PC-3 (cell line): ENCODE results near the gene RFX1. TPM values are rescaled to one million over a fixed set of nuclear protein-coding genes. Genes with fewer than 3 reads are reported as not detected.

Source experiments
- ATAC-seq: fragments of 200-7000 bp; cut with Tn5 transposase; 2 replicates; pipeline ENCODE4 v1.9.1; 2020; ENCODE audit warnings: mild to moderate bottlenecking, moderate library complexity
- BruUV-seq: library from RNA; stranded (reverse); fragments of 400-500 nt; replicated peaks from 2 replicates; lab custom pipeline; 2021; lab: Mats Ljungman, UMichigan
- CTCF ChIA-PET: fragments of 300-600 bp; sonication (Branson Sonifier 250); formaldehyde crosslinking; loops from one replicate; lab custom pipeline; 2022; ENCODE audit warnings: antibody characterized with exemption; lab: Charles Lee
- POLR2A ChIA-PET: fragments of 300-600 bp; sonication (Branson Sonifier 250); formaldehyde crosslinking; loops from one replicate; lab custom pipeline; 2022; ENCODE audit warnings: antibody characterized with exemption; ENCODE audit not compliant: unreplicated experiment; lab: Charles Lee
- DNase-seq: peaks from one replicate; pipeline ENCODE4 v3.0.0-alpha.2; 2015
- H2AFZ ChIP-seq: fragments of 300-600 bp; sonication (generic); 2 replicates; pipeline ENCODE4 v1.6.0; 2016; ENCODE audit warnings: antibody characterized with exemption, low read length
- H3F3A ChIP-seq: fragments of 300-600 bp; sonication (generic); one replicate; pipeline ENCODE4 v1.6.0; 2017; ENCODE audit warnings: antibody characterized with exemption, low read length, control low read depth, mild to moderate bottlenecking; ENCODE audit not compliant: unreplicated experiment
- H3K27ac ChIP-seq: fragments of 300-600 bp; sonication (generic); 2 replicates; pipeline ENCODE4 v1.5.1; 2016; ENCODE audit warnings: mild to moderate bottlenecking, low read length
- H3K27me3 ChIP-seq: fragments of 300-600 bp; sonication (generic); 2 replicates; pipeline ENCODE4 v1.6.1; 2016; ENCODE audit warnings: low read length, mixed read lengths
- H3K36me3 ChIP-seq: fragments of 300-600 bp; sonication (generic); 2 replicates; pipeline ENCODE4 v1.6.1; 2016; ENCODE audit warnings: low read depth, mixed run types, low read length, mixed read lengths
- H3K4me1 ChIP-seq: fragments of 300-600 bp; sonication (generic); 2 replicates; pipeline ENCODE4 v1.5.1; 2016; ENCODE audit warnings: low read length; ENCODE audit not compliant: insufficient read depth
- H3K4me2 ChIP-seq: fragments of 300-600 bp; sonication (generic); 2 replicates; pipeline ENCODE4 v1.6.0; 2016; ENCODE audit warnings: low read length
- H3K4me3 ChIP-seq: fragments of 300-600 bp; sonication (generic); 2 replicates; pipeline ENCODE4 v1.5.1; 2016; ENCODE audit warnings: mild to moderate bottlenecking, low read length, mixed read lengths
- H3K79me2 ChIP-seq: fragments of 300-600 bp; sonication (generic); 2 replicates; pipeline ENCODE4 v1.6.1; 2017; ENCODE audit warnings: low read length, mixed read lengths
- H3K9ac ChIP-seq: fragments of 300-600 bp; sonication (generic); 2 replicates; pipeline ENCODE4 v1.6.0; 2016; ENCODE audit warnings: mild to moderate bottlenecking, low read length
- H3K9me2 ChIP-seq: fragments of 300-600 bp; sonication (generic); replicated peaks from 2 replicates; pipeline ENCODE4 v1.6.1; 2016; ENCODE audit warnings: mixed run types, low read length, mixed read lengths
- H3K9me3 ChIP-seq: fragments of 300-600 bp; sonication (generic); 2 replicates; pipeline ENCODE4 v1.6.1; 2016; ENCODE audit warnings: low read length, mixed read lengths
- H4K20me1 ChIP-seq: fragments of 300-600 bp; sonication (generic); 2 replicates; pipeline ENCODE4 v1.6.1; 2016; ENCODE audit warnings: low read length, mixed read lengths
- CTCF ChIP-seq: fragments of 300-600 bp; sonication (generic); conservative IDR thresholded peaks from 2 replicates; pipeline ENCODE4 v1.5.1; 2017; ENCODE audit warnings: antibody characterized with exemption, low read depth, mild to moderate bottlenecking, low read length
- EZH2 ChIP-seq: fragments of 300-600 bp; sonication (generic); IDR thresholded peaks from one replicate; pipeline ENCODE4 v1.6.1; 2017; ENCODE audit warnings: antibody characterized with exemption, mild to moderate bottlenecking, low read length; ENCODE audit not compliant: unreplicated experiment
- EZH2phosphoT487 ChIP-seq: fragments of 300-600 bp; sonication (generic); IDR thresholded peaks from 2 replicates; pipeline ENCODE4 v1.6.1; 2018; ENCODE audit warnings: mild to moderate bottlenecking, antibody characterized with exemption, low read length, borderline replicate concordance
- intact Hi-C: fragments of 100-400 bp; cut with micrococcal nuclease; formaldehyde crosslinking; loops from 2 replicates; pipeline ENCODE4 v1.9.0; 2023
- total RNA-seq: library from RNA; depleted of rRNA; stranded (reverse); fragments of >200 nt; gene quantifications from 2 replicates; pipeline ENCODE4 v1.2.3, GENCODE V29; 2014

Gene RFX1
- total RNA-seq, 1 experiment from 2014 or later: 7.5 TPM

- Histone ChIP-seq H2AFZ (no peak overlapping the region), H3K4me1 (no peaks in the 10 kb centered on the region), H3K79me2 (no peaks in the 10 kb centered on the region), H3K9me3 (no peaks in the 10 kb centered on the region), H3K27ac (no peak overlapping the region), H3K4me2 (no peak overlapping the region), H3K9me2 (no peaks in the 10 kb centered on the region), H3K4me3 (no peak overlapping the region), H3F3A (no peaks in the 10 kb centered on the region), H3K36me3 (no peaks in the 10 kb centered on the region; the same call in 1 of the 2 replicates), H3K9ac (no peak overlapping the region), H4K20me1 (no peaks in the 10 kb centered on the region), H3K27me3 (no peaks in the 10 kb centered on the region)
- ATAC-seq (no peak), DNase-seq (no peak)
- ChIA-PET POLR2A (no interaction called here), CTCF (interaction anchor here (0.5 kb wide), 1 partner anchor 78 kb away, joined by 4 read pairs; no protein-coding TSS in a partner anchor)
- intact Hi-C loops: no loop called here
- no peak for TF ChIP-seq CTCF
- TF ChIP-seq EZH2phosphoT487: no peak
- no peak for TF ChIP-seq EZH2
- no TSS peak for BruUV-seq
These were observed 25.8 kb downstream of the RFX1 start for GRCh38 chr19:13980340-13980739.

- POLR2A ChIA-PET: no interaction called here
- intact Hi-C loops: no loop called here
- TF ChIP-seq EZH2phosphoT487 (no peak), EZH2 (no peak), CTCF (no peak)
- H3K9ac ChIP-seq: no peak overlapping the region
- no peak overlapping the region for H2AFZ ChIP-seq
- H3K9me3 ChIP-seq: no peaks in the 10 kb centered on the region
- no peak overlapping the region for H3K4me2 ChIP-seq
- H3K9me2 ChIP-seq: no peaks in the 10 kb centered on the region
- H3K27me3 ChIP-seq: no peaks in the 10 kb centered on the region
- no peaks in the 10 kb centered on the region for H3K4me1 ChIP-seq
- DNase-seq: no peak
- no peak overlapping the region for H3K27ac ChIP-seq
- H4K20me1 ChIP-seq: no peaks in the 10 kb centered on the region
- CTCF ChIA-PET: no interaction called here
- no peaks in the 10 kb centered on the region; the same call in 1 of the 2 replicates for H3K36me3 ChIP-seq
- no peaks in the 10 kb centered on the region for H3K79me2 ChIP-seq
- H3F3A ChIP-seq: no peaks in the 10 kb centered on the region
- no TSS peak for BruUV-seq
- ATAC-seq: no peak
- no peak overlapping the region for H3K4me3 ChIP-seq
These were observed 26.4 kb downstream of the RFX1 start for GRCh38 chr19:13979686-13980085.

GRCh38 chr19:13979244-13979615 is 26.9 kb downstream of the RFX1 start:
- Histone ChIP-seq H3K4me2 (no peak overlapping the region), H3K9me3 (no peaks in the 10 kb centered on the region), H3K4me1 (no peaks in the 10 kb centered on the region), H3K9me2 (no peaks in the 10 kb centered on the region), H3K9ac (no peak overlapping the region), H3K36me3 (no peaks in the 10 kb centered on the region; the same call in 1 of the 2 replicates), H3K79me2 (no peaks in the 10 kb centered on the region), H3F3A (no peaks in the 10 kb centered on the region), H3K27ac (no peak overlapping the region), H3K27me3 (no peaks in the 10 kb centered on the region), H3K4me3 (no peak overlapping the region), H4K20me1 (no peaks in the 10 kb centered on the region), H2AFZ (no peak overlapping the region)
- BruUV-seq: no TSS peak
- ChIA-PET POLR2A (no interaction called here), CTCF (no interaction called here)
- intact Hi-C loops: no loop called here
- ATAC-seq (no peak), DNase-seq (no peak)
- TF ChIP-seq EZH2 (no peak), CTCF (no peak), EZH2phosphoT487 (no peak)
